HepG2 (cell line): Measurements from ENCODE around the gene COBL. TPM values are rescaled to one million over a fixed set of nuclear protein-coding genes. Genes with fewer than 3 reads are reported as not detected.

Experiments
- BCL6 ChIP-seq: IDR thresholded peaks from 2 replicates; pipeline ENCODE4 v1.6.1; 2016; ENCODE audit warnings: missing genetic modification reagents, missing compliant biosample characterization
- CC2D1A ChIP-seq: sonication (generic); formaldehyde crosslinking; IDR thresholded peaks from 2 replicates; pipeline ENCODE4 v1.8.1; 2023; ENCODE audit warnings: mild to moderate bottlenecking, missing genetic modification reagents
- GATAD2A ChIP-seq: IDR thresholded peaks from 2 replicates; pipeline ENCODE4 v1.6.1; 2016
- GLI4 ChIP-seq: sonication (generic); formaldehyde crosslinking; IDR thresholded peaks from 2 replicates; pipeline ENCODE4 v1.5.1; 2020; ENCODE audit warnings: missing genetic modification reagents, mild to moderate bottlenecking, moderate library complexity, borderline replicate concordance
- ISL2 ChIP-seq: sonication (generic); formaldehyde crosslinking; IDR thresholded peaks from 2 replicates; pipeline ENCODE4 v1.5.0; 2020; ENCODE audit warnings: missing genetic modification reagents
- KMT2A ChIP-seq: sonication (generic); formaldehyde crosslinking; IDR thresholded peaks from 2 replicates; pipeline ENCODE4 v1.4.0; 2020; ENCODE audit warnings: missing genetic modification reagents
- NBN ChIP-seq: fragments of 450-650 bp; conservative IDR thresholded peaks from 2 replicates; pipeline ENCODE4 v1.6.1; 2017
- PPARG ChIP-seq: conservative IDR thresholded peaks from 2 replicates; pipeline ENCODE4 v1.6.1; 2016; ENCODE audit warnings: missing biosample characterization, missing genetic modification reagents
- SALL1 ChIP-seq: sonication (generic); formaldehyde crosslinking; IDR thresholded peaks from 2 replicates; pipeline ENCODE4 v1.8.0; 2022; ENCODE audit warnings: mild to moderate bottlenecking, missing genetic modification reagents
- SOX13 ChIP-seq, 3 experiments: fragments of 450-650 bp in 1 of 3; sonication (generic) in 1 of 3; formaldehyde crosslinking in 1 of 3; IDR thresholded peaks in 2 of 3; conservative IDR thresholded peaks in 1 of 3; 2 replicates each; pipeline versions ENCODE4 v1.5.0 to v1.6.1; 2016 to 2020; ENCODE audit warnings: antibody characterized with exemption in 1 of 3, mild to moderate bottlenecking in 1 of 3, missing compliant biosample characterization in 1 of 3, missing genetic modification reagents in 1 of 3, moderate library complexity in 1 of 3
- SOX5 ChIP-seq: IDR thresholded peaks from 2 replicates; pipeline ENCODE4 v1.6.1; 2016; ENCODE audit warnings: borderline replicate concordance
- SOX6 ChIP-seq, 2 experiments: fragments of 450-650 bp in 1 of 2; sonication (generic) in 1 of 2; formaldehyde crosslinking in 1 of 2; IDR thresholded peaks; 2 replicates each; pipeline versions ENCODE4 v1.4.0 to v1.6.1; 2017 to 2020; ENCODE audit warnings: antibody characterized with exemption in 1 of 2, mild to moderate bottlenecking in 1 of 2, missing genetic modification reagents in 1 of 2
- STAG1 ChIP-seq: sonication (generic); formaldehyde crosslinking; IDR thresholded peaks from 2 replicates; pipeline ENCODE4 v1.4.0; 2020; ENCODE audit warnings: missing genetic modification reagents
- ZBTB7A ChIP-seq: sonication (generic); formaldehyde crosslinking; IDR thresholded peaks from 2 replicates; pipeline ENCODE4 v1.8.0; 2022; ENCODE audit warnings: mild to moderate bottlenecking, missing genetic modification reagents
- ZBTB8A ChIP-seq: sonication (generic); formaldehyde crosslinking; IDR thresholded peaks from 2 replicates; pipeline ENCODE4 v1.4.0; 2020; ENCODE audit warnings: mild to moderate bottlenecking, low read depth, missing genetic modification reagents, borderline replicate concordance
- ZNF230 ChIP-seq: sonication (generic); formaldehyde crosslinking; IDR thresholded peaks from 2 replicates; pipeline ENCODE4 v1.4.0; 2020; ENCODE audit warnings: mild to moderate bottlenecking, missing genetic modification reagents
- ZNF282 ChIP-seq: fragments of 450-650 bp; IDR thresholded peaks from 2 replicates; pipeline ENCODE4 v1.6.1; 2018; ENCODE audit not compliant: partially characterized antibody
- ZNF44 ChIP-seq: sonication (generic); formaldehyde crosslinking; IDR thresholded peaks from 2 replicates; pipeline ENCODE4 v1.5.1; 2020; ENCODE audit warnings: mild to moderate bottlenecking, missing genetic modification reagents
- ZNF572 ChIP-seq: sonication (generic); formaldehyde crosslinking; IDR thresholded peaks from 2 replicates; pipeline ENCODE4 v1.5.1; 2020; ENCODE audit warnings: mild to moderate bottlenecking, missing genetic modification reagents
- ZNF644 ChIP-seq: IDR thresholded peaks from 2 replicates; pipeline ENCODE4 v1.6.1; 2016; ENCODE audit warnings: low read depth
- ZNF678 ChIP-seq: sonication (generic); formaldehyde crosslinking; IDR thresholded peaks from 2 replicates; pipeline ENCODE4 v1.4.0; 2020; ENCODE audit warnings: mild to moderate bottlenecking, missing genetic modification reagents
- ZNF704 ChIP-seq: sonication (generic); formaldehyde crosslinking; IDR thresholded peaks from 2 replicates; pipeline ENCODE4 v1.8.1; 2023; ENCODE audit warnings: mild to moderate bottlenecking, inconsistent platforms, moderate library complexity, missing genetic modification reagents, borderline replicate concordance
- polyA plus RNA-seq, 8 experiments: library from polyadenylated mRNA; depleted of rRNA in 3 of 8; stranded (reverse) in 7 of 8; unstranded in 1 of 8; fragments of >200 nt; fragmentation: Illumina TruSeq in 4 of 8; extraction: Trizol in 4 of 8; gene quantifications; 2 replicates each; pipeline versions ENCODE4 v1.2.1 to v1.2.3, GENCODE V29; 2011 to 2016; ENCODE audit warnings: low read depth in 4 of 8, missing spikeins in 1 of 8, mixed read lengths in 1 of 8; ENCODE audit not compliant: insufficient read depth in 1 of 8
- total RNA-seq, 5 experiments: library from RNA; depleted of rRNA; stranded (reverse); fragments of >200 nt; fragmentation: Illumina TruSeq; extraction: Trizol; gene quantifications; 2 replicates each; pipeline ENCODE4 v1.2.3, GENCODE V29; 2016; ENCODE audit warnings: low read depth in 1 of 5
- TF ChIP-seq, protein P1 (sequence below): IDR thresholded peaks from 2 replicates; pipeline ENCODE4 v1.6.1; 2016; ENCODE audit warnings: missing biosample characterization, missing genetic modification reagents, low read depth
- TF ChIP-seq, protein P2 (sequence below): sonication (generic); formaldehyde crosslinking; IDR thresholded peaks from 2 replicates; pipeline ENCODE4 v1.8.0; 2022; ENCODE audit warnings: mild to moderate bottlenecking, missing genetic modification reagents; ENCODE audit not compliant: insufficient replicate concordance

The COBL gene
- total and polyA plus RNA-seq, 2 of the 13 experiments (the other 11 are each of a cell fraction or from before 2014, with no cell fraction given), result 3.8 to 4.9 TPM

DNA sequence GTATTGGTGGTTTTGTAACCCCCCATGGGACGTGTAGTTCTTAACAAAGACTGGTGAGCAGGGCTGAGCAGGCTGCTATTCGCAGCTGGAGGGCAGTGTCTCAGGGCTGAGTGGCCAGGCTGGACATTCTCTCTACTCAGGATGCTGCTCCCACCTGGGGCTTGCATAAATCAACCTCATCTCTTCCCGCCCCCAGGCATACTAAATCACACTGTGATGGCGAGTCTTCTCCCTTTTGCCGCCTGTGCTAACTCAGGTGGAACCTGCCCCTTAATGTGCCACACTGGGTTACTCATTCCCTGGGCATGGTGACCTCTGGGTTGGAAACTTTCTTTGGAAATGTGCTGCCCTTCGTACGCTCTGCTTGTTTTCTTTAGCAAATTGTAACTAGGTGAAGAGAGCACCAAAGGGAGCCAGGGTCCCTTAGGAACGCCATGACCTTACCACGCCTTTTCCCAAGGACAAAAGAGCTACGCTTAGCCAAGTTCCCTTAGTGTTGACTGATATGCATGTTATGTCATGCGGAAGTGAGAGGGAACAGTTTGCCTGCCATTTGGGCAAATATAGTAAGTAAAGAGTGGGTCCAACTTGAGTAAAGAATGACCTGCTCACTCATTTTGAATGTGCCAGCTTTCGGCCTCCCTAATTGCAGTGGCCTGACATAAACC lies 40.4 kb upstream of the COBL start (continued):
- no peak for TF ChIP-seq ZBTB8A (CRISPR knock-in tag)
- 0 out of 2 replicates have a peak, but pooled peaks have one; percentile 17 for TF ChIP-seq ISL2 (CRISPR knock-in tag)
- no peak for TF ChIP-seq NBN
- no peak for TF ChIP-seq ZNF678
- no peak for TF ChIP-seq ZNF704 (CRISPR knock-in tag)
- TF ChIP-seq GLI4 (CRISPR knock-in tag), result no peak
- TF ChIP-seq BCL6 (CRISPR knock-in tag), result peak; percentile 60; the same call in 1 of the 2 replicates
- TF ChIP-seq SOX5, result peak; percentile 34; the same call in 1 of the 2 replicates
- no peak for TF ChIP-seq KMT2A
- no peak for TF ChIP-seq ZNF44 (CRISPR knock-in tag)
- no peak for TF ChIP-seq STAG1 (CRISPR knock-in tag)
- TF ChIP-seq, protein P1, sequence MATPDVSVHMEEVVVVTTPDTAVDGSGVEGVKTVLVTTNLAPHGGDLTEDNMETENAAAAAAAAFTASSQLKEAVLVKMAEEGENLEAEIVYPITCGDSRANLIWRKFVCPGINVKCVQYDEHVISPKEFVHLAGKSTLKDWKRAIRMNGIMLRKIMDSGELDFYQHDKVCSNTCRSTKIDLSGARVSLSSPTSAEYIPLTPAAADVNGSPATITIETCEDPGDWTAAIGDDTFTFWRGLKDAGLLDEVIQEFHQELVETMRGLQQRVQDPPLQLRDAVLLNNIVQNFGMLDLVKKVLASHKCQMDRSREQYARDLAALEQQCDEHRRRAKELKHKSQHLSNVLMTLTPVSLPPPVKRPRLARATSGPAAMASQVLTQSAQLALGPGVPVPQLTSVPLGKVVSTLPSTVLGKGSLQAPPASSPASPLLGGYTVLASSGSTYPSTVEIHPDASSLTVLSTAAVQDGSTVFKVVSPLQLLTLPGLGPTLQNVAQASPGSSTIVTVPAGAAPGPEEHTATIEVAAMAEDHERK (CRISPR knock-in tag), result no peak
- no peak for TF ChIP-seq ZNF230 (CRISPR knock-in tag)
- TF ChIP-seq SALL1 (CRISPR knock-in tag), result peak; percentile 78
- 0 out of 2 replicates have a peak, but pooled peaks have one; percentile 31 for TF ChIP-seq ZBTB7A (CRISPR knock-in tag)
- no peak for TF ChIP-seq SOX6 (IDR thresholded peaks at IDR 0.05)
- peak; percentile 75 for TF ChIP-seq SOX6 (CRISPR knock-in tag; IDR thresholded peaks at IDR 0.05)
- TF ChIP-seq, protein P2, sequence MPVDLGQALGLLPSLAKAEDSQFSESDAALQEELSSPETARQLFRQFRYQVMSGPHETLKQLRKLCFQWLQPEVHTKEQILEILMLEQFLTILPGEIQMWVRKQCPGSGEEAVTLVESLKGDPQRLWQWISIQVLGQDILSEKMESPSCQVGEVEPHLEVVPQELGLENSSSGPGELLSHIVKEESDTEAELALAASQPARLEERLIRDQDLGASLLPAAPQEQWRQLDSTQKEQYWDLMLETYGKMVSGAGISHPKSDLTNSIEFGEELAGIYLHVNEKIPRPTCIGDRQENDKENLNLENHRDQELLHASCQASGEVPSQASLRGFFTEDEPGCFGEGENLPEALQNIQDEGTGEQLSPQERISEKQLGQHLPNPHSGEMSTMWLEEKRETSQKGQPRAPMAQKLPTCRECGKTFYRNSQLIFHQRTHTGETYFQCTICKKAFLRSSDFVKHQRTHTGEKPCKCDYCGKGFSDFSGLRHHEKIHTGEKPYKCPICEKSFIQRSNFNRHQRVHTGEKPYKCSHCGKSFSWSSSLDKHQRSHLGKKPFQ (CRISPR knock-in tag), result no peak
- no peak for TF ChIP-seq CC2D1A (CRISPR knock-in tag)
- no peak for TF ChIP-seq ZNF282
- 0 out of 2 replicates have a peak, but pooled peaks have one; percentile 28 for TF ChIP-seq PPARG
- TF ChIP-seq GATAD2A (CRISPR knock-in tag), result peak; percentile 58; the same call in 1 of the 2 replicates
- peak; percentile 44; the same call in 1 of the 2 replicates for TF ChIP-seq ZNF572 (CRISPR knock-in tag)
- TF ChIP-seq ZNF644, result peak; percentile 76; the same call in 1 of the 2 replicates
- no peak for TF ChIP-seq SOX13 (IDR thresholded peaks at IDR 0.05)
- TF ChIP-seq SOX13 (CRISPR knock-in tag; conservative IDR thresholded peaks at IDR 0.05 in 1 of 2, IDR thresholded peaks at IDR 0.05 in 1 of 2), result peak in 1 of 2 experiments; percentile 52; a peak in 1 of 4 replicates
